GM12878 (cell line): ENCODE measurements around the gene FXYD6. TPM values are rescaled to one million over a fixed set of nuclear protein-coding genes. Genes with fewer than 3 reads are reported as not detected.

Source experiments
- SPI1 ChIP-seq: IDR thresholded peaks from 2 replicates; pipeline ENCODE4 v1.6.1; 2011; ENCODE audit warnings: low read depth, mild to moderate bottlenecking, low read length, moderate library complexity, borderline replicate concordance; ENCODE audit not compliant: insufficient read depth
- polyA plus RNA-seq, 11 experiments: library from polyadenylated mRNA; depleted of rRNA in 4 of 11; unstranded in 6 of 11; stranded (reverse) in 5 of 11; fragments of >200 nt; fragmentation: Nextera tagmentation in 4 of 11; fragmentation: Illumina TruSeq in 1 of 11; extraction: Ambion mirVana in 4 of 11; extraction: Trizol in 1 of 11; gene quantifications; 1 replicate in 1 of 11; 2 replicates in 10 of 11; pipeline versions ENCODE4 v1.2.1 to v1.2.3, GENCODE V29; 2011 to 2016; ENCODE audit warnings: inconsistent platforms in 2 of 11, missing spikeins in 2 of 11, low read depth in 1 of 11
- total RNA-seq, 4 experiments: library from RNA; depleted of rRNA in 3 of 4; stranded (reverse); fragments of >200 nt in 3 of 4; fragmentation: Illumina TruSeq in 1 of 4; extraction: Trizol in 1 of 4; gene quantifications; 2 replicates each; pipeline versions ENCODE4 v1.2.1 to v1.2.3, GENCODE V29; 2013 to 2021
- TF ChIP-seq, protein P1 (sequence below): fragments of 450-650 bp; conservative IDR thresholded peaks from 2 replicates; pipeline ENCODE4 v1.6.1; 2017; ENCODE audit warnings: mild to moderate bottlenecking, moderate library complexity
- TF ChIP-seq, protein P2 (sequence below): fragments of 450-650 bp; formaldehyde crosslinking; IDR thresholded peaks from 2 replicates; pipeline ENCODE4 v1.4.0; 2022; ENCODE audit warnings: mild to moderate bottlenecking, moderate library complexity
- TF ChIP-seq, protein P3 (sequence below): IDR thresholded peaks from 2 replicates; pipeline ENCODE4 v1.6.1; 2012; ENCODE audit warnings: improper control_type of control experiment, low read depth, low read length; ENCODE audit not compliant: insufficient replicate concordance

Gene FXYD6
- total and polyA plus RNA-seq, 10 of the 15 experiments (the other 5 are each of a cell fraction or from before 2014, with no cell fraction given): 0.09 to 2.0 (median 0.23) TPM; not detected in 2

DNA sequence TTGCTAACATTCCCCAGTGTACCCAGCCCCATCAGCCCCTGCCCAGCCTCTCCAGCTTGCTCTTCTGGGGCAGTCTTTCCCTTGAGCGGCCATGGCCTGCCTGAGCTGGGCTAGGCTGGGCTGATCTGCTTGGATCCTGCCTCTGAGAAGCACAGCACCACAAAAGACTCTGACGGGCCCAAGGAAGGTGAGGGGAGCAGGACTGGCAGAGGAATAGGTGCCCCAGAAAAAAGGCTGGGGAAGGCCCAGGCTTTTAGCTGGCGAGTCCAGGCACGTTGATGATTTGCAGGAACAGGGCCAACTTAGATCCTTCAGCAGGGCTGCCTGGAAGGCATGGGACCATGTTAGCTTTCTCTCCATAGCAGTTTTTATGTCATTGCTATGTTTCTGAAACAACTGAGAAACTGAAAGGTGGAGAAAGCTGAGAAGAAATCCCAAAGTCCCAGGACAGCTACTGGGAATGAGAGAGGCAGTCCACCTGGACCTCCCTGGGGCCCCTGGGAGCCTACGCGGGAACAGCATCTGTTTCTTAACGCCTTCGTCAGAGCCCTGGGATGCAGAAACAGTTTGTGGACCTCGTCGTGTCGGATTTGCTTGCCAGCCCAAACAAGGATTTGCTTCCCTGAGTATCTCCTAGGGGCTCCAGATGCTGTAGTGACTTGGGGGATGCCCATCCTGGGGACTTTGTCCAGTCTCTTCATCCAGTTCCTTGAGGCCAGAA is 24.4 kb upstream of the FXYD6 start (continued):
- TF ChIP-seq, protein P1, sequence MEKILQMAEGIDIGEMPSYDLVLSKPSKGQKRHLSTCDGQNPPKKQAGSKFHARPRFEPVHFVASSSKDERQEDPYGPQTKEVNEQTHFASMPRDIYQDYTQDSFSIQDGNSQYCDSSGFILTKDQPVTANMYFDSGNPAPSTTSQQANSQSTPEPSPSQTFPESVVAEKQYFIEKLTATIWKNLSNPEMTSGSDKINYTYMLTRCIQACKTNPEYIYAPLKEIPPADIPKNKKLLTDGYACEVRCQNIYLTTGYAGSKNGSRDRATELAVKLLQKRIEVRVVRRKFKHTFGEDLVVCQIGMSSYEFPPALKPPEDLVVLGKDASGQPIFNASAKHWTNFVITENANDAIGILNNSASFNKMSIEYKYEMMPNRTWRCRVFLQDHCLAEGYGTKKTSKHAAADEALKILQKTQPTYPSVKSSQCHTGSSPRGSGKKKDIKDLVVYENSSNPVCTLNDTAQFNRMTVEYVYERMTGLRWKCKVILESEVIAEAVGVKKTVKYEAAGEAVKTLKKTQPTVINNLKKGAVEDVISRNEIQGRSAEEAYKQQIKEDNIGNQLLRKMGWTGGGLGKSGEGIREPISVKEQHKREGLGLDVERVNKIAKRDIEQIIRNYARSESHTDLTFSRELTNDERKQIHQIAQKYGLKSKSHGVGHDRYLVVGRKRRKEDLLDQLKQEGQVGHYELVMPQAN: no peak
- no peak for TF ChIP-seq SPI1
- TF ChIP-seq, protein P2, sequence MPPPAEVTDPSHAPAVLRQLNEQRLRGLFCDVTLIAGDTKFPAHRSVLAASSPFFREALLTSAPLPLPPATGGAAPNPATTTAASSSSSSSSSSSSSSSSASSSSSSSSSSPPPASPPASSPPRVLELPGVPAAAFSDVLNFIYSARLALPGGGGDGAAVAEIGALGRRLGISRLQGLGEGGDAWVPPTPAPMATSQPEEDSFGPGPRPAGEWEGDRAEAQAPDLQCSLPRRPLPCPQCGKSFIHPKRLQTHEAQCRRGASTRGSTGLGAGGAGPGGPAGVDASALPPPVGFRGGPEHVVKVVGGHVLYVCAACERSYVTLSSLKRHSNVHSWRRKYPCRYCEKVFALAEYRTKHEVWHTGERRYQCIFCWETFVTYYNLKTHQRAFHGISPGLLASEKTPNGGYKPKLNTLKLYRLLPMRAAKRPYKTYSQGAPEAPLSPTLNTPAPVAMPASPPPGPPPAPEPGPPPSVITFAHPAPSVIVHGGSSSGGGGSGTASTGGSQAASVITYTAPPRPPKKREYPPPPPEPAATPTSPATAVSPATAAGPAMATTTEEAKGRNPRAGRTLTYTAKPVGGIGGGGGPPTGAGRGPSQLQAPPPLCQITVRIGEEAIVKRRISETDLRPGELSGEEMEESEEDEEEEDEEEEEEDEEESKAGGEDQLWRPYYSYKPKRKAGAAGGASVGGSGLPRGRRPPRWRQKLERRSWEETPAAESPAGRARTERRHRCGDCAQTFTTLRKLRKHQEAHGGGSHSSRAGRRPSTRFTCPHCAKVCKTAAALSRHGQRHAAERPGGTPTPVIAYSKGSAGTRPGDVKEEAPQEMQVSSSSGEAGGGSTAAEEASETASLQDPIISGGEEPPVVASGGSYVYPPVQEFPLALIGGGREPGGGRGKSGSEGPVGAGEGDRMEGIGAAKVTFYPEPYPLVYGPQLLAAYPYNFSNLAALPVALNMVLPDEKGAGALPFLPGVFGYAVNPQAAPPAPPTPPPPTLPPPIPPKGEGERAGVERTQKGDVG: no peak
- TF ChIP-seq, protein P3, sequence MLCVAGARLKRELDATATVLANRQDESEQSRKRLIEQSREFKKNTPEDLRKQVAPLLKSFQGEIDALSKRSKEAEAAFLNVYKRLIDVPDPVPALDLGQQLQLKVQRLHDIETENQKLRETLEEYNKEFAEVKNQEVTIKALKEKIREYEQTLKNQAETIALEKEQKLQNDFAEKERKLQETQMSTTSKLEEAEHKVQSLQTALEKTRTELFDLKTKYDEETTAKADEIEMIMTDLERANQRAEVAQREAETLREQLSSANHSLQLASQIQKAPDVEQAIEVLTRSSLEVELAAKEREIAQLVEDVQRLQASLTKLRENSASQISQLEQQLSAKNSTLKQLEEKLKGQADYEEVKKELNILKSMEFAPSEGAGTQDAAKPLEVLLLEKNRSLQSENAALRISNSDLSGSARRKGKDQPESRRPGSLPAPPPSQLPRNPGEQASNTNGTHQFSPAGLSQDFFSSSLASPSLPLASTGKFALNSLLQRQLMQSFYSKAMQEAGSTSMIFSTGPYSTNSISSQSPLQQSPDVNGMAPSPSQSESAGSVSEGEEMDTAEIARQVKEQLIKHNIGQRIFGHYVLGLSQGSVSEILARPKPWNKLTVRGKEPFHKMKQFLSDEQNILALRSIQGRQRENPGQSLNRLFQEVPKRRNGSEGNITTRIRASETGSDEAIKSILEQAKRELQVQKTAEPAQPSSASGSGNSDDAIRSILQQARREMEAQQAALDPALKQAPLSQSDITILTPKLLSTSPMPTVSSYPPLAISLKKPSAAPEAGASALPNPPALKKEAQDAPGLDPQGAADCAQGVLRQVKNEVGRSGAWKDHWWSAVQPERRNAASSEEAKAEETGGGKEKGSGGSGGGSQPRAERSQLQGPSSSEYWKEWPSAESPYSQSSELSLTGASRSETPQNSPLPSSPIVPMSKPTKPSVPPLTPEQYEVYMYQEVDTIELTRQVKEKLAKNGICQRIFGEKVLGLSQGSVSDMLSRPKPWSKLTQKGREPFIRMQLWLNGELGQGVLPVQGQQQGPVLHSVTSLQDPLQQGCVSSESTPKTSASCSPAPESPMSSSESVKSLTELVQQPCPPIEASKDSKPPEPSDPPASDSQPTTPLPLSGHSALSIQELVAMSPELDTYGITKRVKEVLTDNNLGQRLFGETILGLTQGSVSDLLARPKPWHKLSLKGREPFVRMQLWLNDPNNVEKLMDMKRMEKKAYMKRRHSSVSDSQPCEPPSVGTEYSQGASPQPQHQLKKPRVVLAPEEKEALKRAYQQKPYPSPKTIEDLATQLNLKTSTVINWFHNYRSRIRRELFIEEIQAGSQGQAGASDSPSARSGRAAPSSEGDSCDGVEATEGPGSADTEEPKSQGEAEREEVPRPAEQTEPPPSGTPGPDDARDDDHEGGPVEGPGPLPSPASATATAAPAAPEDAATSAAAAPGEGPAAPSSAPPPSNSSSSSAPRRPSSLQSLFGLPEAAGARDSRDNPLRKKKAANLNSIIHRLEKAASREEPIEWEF: no peak
- TF ChIP-seq, all 136 proteins: peak for 0
